Left ventricle myocardium inferior (tissue), 1 donor: ENCODE data around the gene NPAS4. TPM values are rescaled to one million over a fixed set of nuclear protein-coding genes. Genes with fewer than 3 reads are reported as not detected.
"Not testable (repeated sequence)": the region's sequence is repeated elsewhere in the genome, so short reads cannot be mapped to it uniquely, and the experiment has no call there.

Experiments used
- DNase-seq: peaks from one replicate; pipeline ENCODE4 v3.0.0-alpha.2; 2020
- H3K27ac ChIP-seq: fragments of 200-600 bp; replicated peaks from 2 replicates; pipeline ENCODE4 v1.8.0; 2021
- H3K27me3 ChIP-seq: fragments of 200-600 bp; 2 replicates; pipeline ENCODE4 v1.8.0; 2021; ENCODE audit warnings: low read depth
- H3K36me3 ChIP-seq: fragments of 200-600 bp; 2 replicates; pipeline ENCODE4 v1.8.0; 2021
- H3K4me1 ChIP-seq: fragments of 200-600 bp; 2 replicates; pipeline ENCODE4 v1.8.0; 2021
- H3K4me3 ChIP-seq: fragments of 200-600 bp; 2 replicates; pipeline ENCODE4 v1.8.0; 2021; ENCODE audit warnings: mild to moderate bottlenecking, moderate library complexity
- H3K9me3 ChIP-seq: fragments of 200-600 bp; replicated peaks from 2 replicates; pipeline ENCODE4 v1.8.0; 2021
- CTCF ChIP-seq: fragments of 200-600 bp; IDR thresholded peaks from 2 replicates; pipeline ENCODE4 v1.8.0; 2021; ENCODE audit warnings: antibody characterized with exemption, mild to moderate bottlenecking, borderline replicate concordance
- intact Hi-C: fragments of 100-400 bp; cut with micrococcal nuclease; formaldehyde crosslinking; loops from one replicate; pipeline ENCODE4 v1.11.0; 2022
- total RNA-seq: library from RNA; stranded (reverse); fragmentation: NEBNext Ultra II Directional; extraction: Animal tissue kit (Norgen Biotek cat#: 25700); gene quantifications from one replicate; pipeline ENCODE4 v1.2.1, GENCODE V29; 2021
- donor health status: DM: no; HTN: yes; CAD: no; lungs with severe emphysema.

The NPAS4 gene
- total RNA-seq, 1 donor from 2014 or later, result not detected

GRCh38 chr11:66454828-66455227 lies 34.0 kb downstream of the NPAS4 start:
- H3K9me3 ChIP-seq, result peaks cover 4% of the 10 kb centered on the region
- H3K27ac ChIP-seq, result no peak overlapping the region
- H3K4me1 ChIP-seq, result no peaks in the 10 kb centered on the region
- intact Hi-C loops, result no loop called here
- no peak overlapping the region for H3K4me3 ChIP-seq
- TF ChIP-seq CTCF, result no peak
- DNase-seq, result no peak
- peaks cover 5% of the 10 kb centered on the region for H3K27me3 ChIP-seq
- H3K36me3 ChIP-seq, result no peaks in the 10 kb centered on the region

- no peak overlapping the region for H3K27ac ChIP-seq
- no peaks in the 10 kb centered on the region for H3K36me3 ChIP-seq
- intact Hi-C loops, result no loop called here
- H3K4me1 ChIP-seq, result no peaks in the 10 kb centered on the region
- H3K27me3 ChIP-seq, result peaks cover 5% of the 10 kb centered on the region
- no peak overlapping the region for H3K4me3 ChIP-seq
- peaks cover 9% of the 10 kb centered on the region for H3K9me3 ChIP-seq
- TF ChIP-seq CTCF, result no peak
- no peak for DNase-seq
Measured at GRCh38 chr11:66457826-66458225, 37.0 kb downstream of the NPAS4 start.

- Histone ChIP-seq H3K4me1 (no peaks in the 10 kb centered on the region), H3K27ac (no peak overlapping the region), H3K9me3 (peaks cover 13% of the 10 kb centered on the region), H3K27me3 (no peaks in the 10 kb centered on the region), H3K4me3 (no peak overlapping the region), H3K36me3 (no peaks in the 10 kb centered on the region)
- no peak for TF ChIP-seq CTCF
- intact Hi-C loops, result no loop called here
- DNase-seq, result no peak
Measured at GRCh38 chr11:66459138-66459778, 38.4 kb downstream of the NPAS4 start.

GRCh38 chr11:66462010-66462409 lies 41.2 kb downstream of the NPAS4 start:
- DNase-seq, result no peak
- TF ChIP-seq CTCF, result no peak
- no peaks in the 10 kb centered on the region for H3K27me3 ChIP-seq
- peaks cover 14% of the 10 kb centered on the region for H3K4me1 ChIP-seq
- no peak overlapping the region for H3K27ac ChIP-seq
- peaks cover 13% of the 10 kb centered on the region for H3K9me3 ChIP-seq
- no peak overlapping the region for H3K4me3 ChIP-seq
- no peaks in the 10 kb centered on the region for H3K36me3 ChIP-seq
- intact Hi-C loops, result no loop called here

GRCh38 chr11:66462911-66463310 lies 42.1 kb downstream of the NPAS4 start:
- Histone ChIP-seq H3K27me3 (no peaks in the 10 kb centered on the region), H3K36me3 (no peaks in the 10 kb centered on the region), H3K27ac (no peak overlapping the region), H3K4me3 (no peak overlapping the region), H3K9me3 (peaks cover 13% of the 10 kb centered on the region), H3K4me1 (peaks cover 23% of the 10 kb centered on the region)
- TF ChIP-seq CTCF, result no peak
- DNase-seq, result no peak
- intact Hi-C loops, result no loop called here

GRCh38 chr11:66464116-66464515 lies 43.3 kb downstream of the NPAS4 start:
- H3K4me3 ChIP-seq, intact Hi-C loops: not testable (repeated sequence)

More at GRCh38 chr11:66464116-66464515, 43.3 kb downstream of the NPAS4 start:
- not testable (repeated sequence) for H3K27ac ChIP-seq, H3K27me3 ChIP-seq, H3K36me3 ChIP-seq, DNase-seq
- H3K9me3 ChIP-seq, result peaks cover 13% of the 10 kb centered on the region
- H3K4me1 ChIP-seq, result peaks cover 25% of the 10 kb centered on the region
